ENCODE results near the gene TFCP2.

TFCP2 gene

DNA sequence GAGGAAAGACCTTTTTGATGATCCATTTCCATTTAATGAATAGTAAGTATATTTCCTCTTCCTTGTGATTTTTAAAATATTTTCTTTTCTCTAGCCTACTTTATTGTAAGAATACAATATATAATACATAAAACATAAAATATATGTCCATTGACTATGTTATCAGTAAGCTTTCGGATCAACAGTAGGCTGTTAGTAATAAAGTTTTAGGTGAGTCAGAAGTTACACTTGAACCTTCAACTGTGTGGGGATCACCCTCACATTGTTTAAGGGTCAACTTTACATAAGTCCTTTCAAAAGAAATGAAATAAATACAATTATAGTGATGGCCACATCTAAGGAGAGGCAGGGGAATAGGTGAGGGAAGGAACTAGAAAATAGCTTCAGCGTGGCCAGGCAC is 5.0 kb upstream of the TFCP2 start:
- no peak overlapping the region for H3K4me3 ChIP-seq (ENCODE audit: low read depth, low read length)
- TF ChIP-seq, protein P1, sequence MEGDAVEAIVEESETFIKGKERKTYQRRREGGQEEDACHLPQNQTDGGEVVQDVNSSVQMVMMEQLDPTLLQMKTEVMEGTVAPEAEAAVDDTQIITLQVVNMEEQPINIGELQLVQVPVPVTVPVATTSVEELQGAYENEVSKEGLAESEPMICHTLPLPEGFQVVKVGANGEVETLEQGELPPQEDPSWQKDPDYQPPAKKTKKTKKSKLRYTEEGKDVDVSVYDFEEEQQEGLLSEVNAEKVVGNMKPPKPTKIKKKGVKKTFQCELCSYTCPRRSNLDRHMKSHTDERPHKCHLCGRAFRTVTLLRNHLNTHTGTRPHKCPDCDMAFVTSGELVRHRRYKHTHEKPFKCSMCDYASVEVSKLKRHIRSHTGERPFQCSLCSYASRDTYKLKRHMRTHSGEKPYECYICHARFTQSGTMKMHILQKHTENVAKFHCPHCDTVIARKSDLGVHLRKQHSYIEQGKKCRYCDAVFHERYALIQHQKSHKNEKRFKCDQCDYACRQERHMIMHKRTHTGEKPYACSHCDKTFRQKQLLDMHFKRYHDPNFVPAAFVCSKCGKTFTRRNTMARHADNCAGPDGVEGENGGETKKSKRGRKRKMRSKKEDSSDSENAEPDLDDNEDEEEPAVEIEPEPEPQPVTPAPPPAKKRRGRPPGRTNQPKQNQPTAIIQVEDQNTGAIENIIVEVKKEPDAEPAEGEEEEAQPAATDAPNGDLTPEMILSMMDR (IDR thresholded peaks at IDR 0.05; ENCODE audit: low read depth, low read length), result no peak

GRCh38 chr12:51174501-51174900 is 1.6 kb upstream of the TFCP2 start:
- TF ChIP-seq, protein P1 (IDR thresholded peaks at IDR 0.05; ENCODE audit: low read depth, low read length), result no peak

GRCh38 chr12:51171884-51172514 is 936 bp downstream of the TFCP2 start:
- TF ChIP-seq, protein P1 (IDR thresholded peaks at IDR 0.05; ENCODE audit: low read depth, low read length), result no peak
- H3K4me3 ChIP-seq (ENCODE audit: low read depth, low read length), result peak overlapping the region; percentile 70

More at GRCh38 chr12:51174501-51174900, 1.6 kb upstream of the TFCP2 start:
- H3K4me3 ChIP-seq (ENCODE audit: low read depth, low read length), result no peak overlapping the region

- TF ChIP-seq, protein P1 (IDR thresholded peaks at IDR 0.05; ENCODE audit: low read depth, low read length), result no peak
- H3K4me3 ChIP-seq (ENCODE audit: low read depth, low read length), result no peak overlapping the region
Observed at GRCh38 chr12:51163795-51164194, 9.1 kb downstream of the TFCP2 start.

DNA sequence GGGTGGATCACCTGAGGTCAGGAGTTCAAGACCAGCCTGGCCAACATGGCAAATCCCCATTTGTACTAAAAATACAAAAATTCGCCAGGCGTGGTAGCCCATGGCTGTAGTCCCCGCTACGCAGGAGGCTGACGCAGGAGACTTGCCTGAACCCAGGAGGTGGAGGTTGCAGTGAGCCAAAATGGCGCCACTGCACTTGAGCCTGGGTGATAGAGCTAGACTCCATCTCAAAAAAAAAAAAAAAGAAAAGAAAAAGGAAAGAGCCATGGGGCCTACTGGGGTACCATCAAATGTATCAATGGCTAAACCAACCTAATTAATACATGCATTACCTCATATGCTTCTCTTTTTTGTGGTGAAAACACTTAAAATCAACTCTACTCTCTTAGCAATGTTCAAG is 10.7 kb downstream of the TFCP2 start:
- TF ChIP-seq, protein P1 (IDR thresholded peaks at IDR 0.05; ENCODE audit: low read depth, low read length), result no peak

DNA sequence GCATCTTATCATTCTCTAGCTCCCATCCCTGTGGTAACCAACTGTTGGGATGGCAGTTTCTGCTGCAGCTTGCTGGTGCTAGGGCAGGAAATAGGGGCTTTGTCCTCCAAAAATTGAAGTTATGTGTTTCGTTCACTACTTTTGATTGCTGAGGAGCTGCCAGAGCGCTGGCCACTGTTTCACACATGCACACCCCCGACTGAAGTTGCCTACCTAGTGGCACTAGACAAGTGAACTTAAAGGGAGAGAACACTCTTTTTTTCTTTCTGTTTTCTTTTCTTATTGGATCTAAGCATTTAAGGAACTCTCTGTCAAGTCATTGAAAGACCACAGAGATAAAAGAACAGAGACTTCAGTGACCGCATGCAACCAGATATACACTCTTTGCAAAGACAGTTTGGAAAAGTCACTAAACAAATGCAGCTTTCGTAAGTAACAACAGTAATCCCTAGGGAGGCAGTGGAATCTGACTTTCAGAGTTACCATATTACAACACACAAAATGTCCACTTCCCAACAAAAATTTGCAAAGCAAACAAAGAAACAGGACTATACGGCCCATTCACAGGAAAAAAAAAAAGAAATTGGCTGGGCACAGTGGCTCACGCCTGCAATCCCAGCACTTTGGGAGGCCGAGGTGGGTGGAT is 12.0 kb downstream of the TFCP2 start:
- TF ChIP-seq, protein P1 (IDR thresholded peaks at IDR 0.05; ENCODE audit: low read depth, low read length), result no peak
- H3K4me3 ChIP-seq (ENCODE audit: low read depth, low read length), result no peak overlapping the region

More for the DNA sequence above, 10.7 kb downstream of the TFCP2 start:
- H3K4me3 ChIP-seq (ENCODE audit: low read depth, low read length), result no peak overlapping the region

- TF ChIP-seq, protein P1 (IDR thresholded peaks at IDR 0.05; ENCODE audit: low read depth, low read length), result no peak
- H3K4me3 ChIP-seq (ENCODE audit: low read depth, low read length), result no peak overlapping the region
Observed at GRCh38 chr12:51156245-51156765, 16.6 kb downstream of the TFCP2 start.

Measured in WI38 (cell line).